Ishikawa (cell line): ENCODE results near the gene FHIT.

ENCODE experiments used
- CEBPB ChIP-seq: IDR thresholded peaks from 2 replicates; pipeline ENCODE4 v1.6.1; 2012
- CREB1 ChIP-seq: IDR thresholded peaks from 2 replicates; pipeline ENCODE4 v1.6.1; 2012; ENCODE audit warnings: low read depth
- EGR1 ChIP-seq: IDR thresholded peaks from 2 replicates; pipeline ENCODE4 v1.6.1; 2012
- EP300 ChIP-seq: IDR thresholded peaks from 2 replicates; pipeline ENCODE4 v1.6.1; 2012; ENCODE audit warnings: borderline replicate concordance
- FOXM1 ChIP-seq: IDR thresholded peaks from 2 replicates; pipeline ENCODE4 v1.6.1; 2012; ENCODE audit warnings: low read depth, borderline replicate concordance
- NFIC ChIP-seq: IDR thresholded peaks from 2 replicates; pipeline ENCODE4 v1.6.1; 2012
- RAD21 ChIP-seq: IDR thresholded peaks from 2 replicates; pipeline ENCODE4 v1.6.1; 2012; ENCODE audit warnings: low read depth
- TAF1 ChIP-seq: IDR thresholded peaks from 2 replicates; pipeline ENCODE4 v1.6.1; 2012; ENCODE audit warnings: low read depth, mild to moderate bottlenecking
- TCF12 ChIP-seq: IDR thresholded peaks from 2 replicates; pipeline ENCODE4 v1.6.1; 2012; ENCODE audit warnings: low read depth
- TEAD4 ChIP-seq: IDR thresholded peaks from 2 replicates; pipeline ENCODE4 v1.6.1; 2012
- YY1 ChIP-seq: IDR thresholded peaks from 2 replicates; pipeline ENCODE4 v1.6.1; 2012; ENCODE audit warnings: low read depth
- ZBTB7A ChIP-seq: IDR thresholded peaks from 2 replicates; pipeline ENCODE4 v1.6.1; 2012; ENCODE audit warnings: low read depth
- TF ChIP-seq, protein P1 (sequence below): IDR thresholded peaks from 2 replicates; pipeline ENCODE4 v1.6.1; 2012
- TF ChIP-seq, protein P2 (sequence below): IDR thresholded peaks from 2 replicates; pipeline ENCODE4 v1.6.1; 2012; ENCODE audit warnings: low read depth, mild to moderate bottlenecking
- TF ChIP-seq, protein P3 (sequence below): IDR thresholded peaks from 2 replicates; pipeline ENCODE4 v1.6.1; 2012

Gene FHIT

DNA sequence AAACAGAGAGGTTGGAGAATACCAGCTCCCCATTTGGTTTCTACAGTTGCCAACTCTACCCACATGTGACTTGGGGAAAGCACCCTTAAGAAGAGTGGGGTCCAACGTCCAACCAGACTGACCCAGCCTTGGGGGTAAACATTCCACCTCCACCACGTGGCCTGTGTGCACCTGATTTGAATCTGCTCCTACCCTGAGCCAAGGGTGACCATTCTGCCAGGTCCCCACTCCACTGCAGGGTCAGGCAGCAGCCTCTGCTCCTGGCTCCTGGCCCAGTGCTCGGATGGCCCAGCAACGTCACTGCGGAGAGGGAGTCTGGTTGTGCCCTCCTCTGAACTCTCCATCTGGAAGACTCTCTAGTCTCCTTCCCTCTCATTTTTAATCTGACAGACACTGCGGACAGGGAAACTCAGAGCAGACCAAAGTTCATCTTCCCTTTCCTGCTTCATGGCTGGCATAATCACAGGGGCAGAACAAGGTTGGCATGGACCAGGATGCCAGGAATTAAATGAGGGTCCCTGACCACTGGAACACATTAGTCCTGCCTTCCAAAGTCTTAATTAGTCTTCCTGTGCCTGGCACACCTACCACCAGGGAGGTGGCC lies 29.4 kb downstream of the FHIT start:
- TF ChIP-seq TAF1 (no peak), ZBTB7A (no peak), YY1 (no peak), FOXM1 (no peak), EGR1 (no peak), RAD21 (no peak), CEBPB (no peak), CREB1 (no peak), TCF12 (no peak)
- TF ChIP-seq, protein P1, sequence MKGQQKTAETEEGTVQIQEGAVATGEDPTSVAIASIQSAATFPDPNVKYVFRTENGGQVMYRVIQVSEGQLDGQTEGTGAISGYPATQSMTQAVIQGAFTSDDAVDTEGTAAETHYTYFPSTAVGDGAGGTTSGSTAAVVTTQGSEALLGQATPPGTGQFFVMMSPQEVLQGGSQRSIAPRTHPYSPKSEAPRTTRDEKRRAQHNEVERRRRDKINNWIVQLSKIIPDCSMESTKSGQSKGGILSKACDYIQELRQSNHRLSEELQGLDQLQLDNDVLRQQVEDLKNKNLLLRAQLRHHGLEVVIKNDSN = no peak

DNA sequence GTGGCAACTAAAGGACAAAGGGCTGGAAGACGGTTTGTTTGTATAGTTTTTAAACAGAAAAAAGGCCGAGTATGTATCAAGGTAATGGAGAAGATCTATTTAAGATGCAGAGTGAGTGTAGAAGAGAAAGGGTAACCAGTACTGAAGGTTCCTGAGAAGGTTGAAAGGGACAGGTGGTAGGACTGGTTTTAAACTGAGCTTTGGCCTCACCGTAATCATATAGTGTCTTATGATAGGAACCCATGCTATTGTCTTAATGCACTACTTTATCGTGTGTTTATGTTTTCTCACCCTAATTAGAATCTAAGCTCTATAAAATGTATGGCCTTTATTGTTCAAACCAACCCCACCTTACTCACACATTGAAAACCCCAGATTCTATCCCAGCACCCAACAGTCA lies 32.7 kb downstream of the FHIT start:
- TF ChIP-seq, protein P1 = no peak
- TF ChIP-seq TCF12 = no peak
- no peak for TF ChIP-seq RAD21
- TF ChIP-seq, protein P2, sequence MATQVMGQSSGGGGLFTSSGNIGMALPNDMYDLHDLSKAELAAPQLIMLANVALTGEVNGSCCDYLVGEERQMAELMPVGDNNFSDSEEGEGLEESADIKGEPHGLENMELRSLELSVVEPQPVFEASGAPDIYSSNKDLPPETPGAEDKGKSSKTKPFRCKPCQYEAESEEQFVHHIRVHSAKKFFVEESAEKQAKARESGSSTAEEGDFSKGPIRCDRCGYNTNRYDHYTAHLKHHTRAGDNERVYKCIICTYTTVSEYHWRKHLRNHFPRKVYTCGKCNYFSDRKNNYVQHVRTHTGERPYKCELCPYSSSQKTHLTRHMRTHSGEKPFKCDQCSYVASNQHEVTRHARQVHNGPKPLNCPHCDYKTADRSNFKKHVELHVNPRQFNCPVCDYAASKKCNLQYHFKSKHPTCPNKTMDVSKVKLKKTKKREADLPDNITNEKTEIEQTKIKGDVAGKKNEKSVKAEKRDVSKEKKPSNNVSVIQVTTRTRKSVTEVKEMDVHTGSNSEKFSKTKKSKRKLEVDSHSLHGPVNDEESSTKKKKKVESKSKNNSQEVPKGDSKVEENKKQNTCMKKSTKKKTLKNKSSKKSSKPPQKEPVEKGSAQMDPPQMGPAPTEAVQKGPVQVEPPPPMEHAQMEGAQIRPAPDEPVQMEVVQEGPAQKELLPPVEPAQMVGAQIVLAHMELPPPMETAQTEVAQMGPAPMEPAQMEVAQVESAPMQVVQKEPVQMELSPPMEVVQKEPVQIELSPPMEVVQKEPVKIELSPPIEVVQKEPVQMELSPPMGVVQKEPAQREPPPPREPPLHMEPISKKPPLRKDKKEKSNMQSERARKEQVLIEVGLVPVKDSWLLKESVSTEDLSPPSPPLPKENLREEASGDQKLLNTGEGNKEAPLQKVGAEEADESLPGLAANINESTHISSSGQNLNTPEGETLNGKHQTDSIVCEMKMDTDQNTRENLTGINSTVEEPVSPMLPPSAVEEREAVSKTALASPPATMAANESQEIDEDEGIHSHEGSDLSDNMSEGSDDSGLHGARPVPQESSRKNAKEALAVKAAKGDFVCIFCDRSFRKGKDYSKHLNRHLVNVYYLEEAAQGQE = no peak
- no peak for TF ChIP-seq FOXM1
- TF ChIP-seq ZBTB7A = no peak
- TF ChIP-seq YY1 = no peak
- no peak for TF ChIP-seq TAF1
- no peak for TF ChIP-seq EP300
- no peak for TF ChIP-seq CEBPB
- TF ChIP-seq NFIC = no peak
- TF ChIP-seq TEAD4 = no peak
- TF ChIP-seq, protein P3, sequence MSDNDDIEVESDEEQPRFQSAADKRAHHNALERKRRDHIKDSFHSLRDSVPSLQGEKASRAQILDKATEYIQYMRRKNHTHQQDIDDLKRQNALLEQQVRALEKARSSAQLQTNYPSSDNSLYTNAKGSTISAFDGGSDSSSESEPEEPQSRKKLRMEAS = no peak
- TF ChIP-seq CREB1 = no peak
- TF ChIP-seq EGR1 = no peak

DNA sequence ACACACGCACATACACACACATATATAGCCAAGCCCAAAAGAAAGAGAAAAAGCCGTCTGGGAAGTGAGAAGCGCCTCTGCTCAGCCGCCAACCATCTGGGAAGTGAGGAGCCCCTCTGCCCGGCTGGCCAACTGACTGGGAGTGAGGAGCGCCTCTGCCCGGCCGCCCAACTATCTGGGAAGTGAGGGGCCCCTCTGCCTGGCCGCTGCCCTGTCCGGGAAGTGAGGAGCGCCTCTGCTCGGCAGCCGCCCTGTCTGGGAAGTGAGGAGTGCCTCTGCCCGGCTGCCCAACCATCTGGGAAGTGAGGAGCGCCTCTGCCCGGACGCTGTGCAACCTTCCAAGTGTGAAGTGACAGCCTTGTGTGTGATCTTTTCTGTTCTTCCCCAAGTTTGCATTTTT lies 49.2 kb downstream of the FHIT start:
- TF ChIP-seq TEAD4 (no peak), RAD21 (no peak), EGR1 (no peak)
- TF ChIP-seq, protein P3 = no peak

DNA sequence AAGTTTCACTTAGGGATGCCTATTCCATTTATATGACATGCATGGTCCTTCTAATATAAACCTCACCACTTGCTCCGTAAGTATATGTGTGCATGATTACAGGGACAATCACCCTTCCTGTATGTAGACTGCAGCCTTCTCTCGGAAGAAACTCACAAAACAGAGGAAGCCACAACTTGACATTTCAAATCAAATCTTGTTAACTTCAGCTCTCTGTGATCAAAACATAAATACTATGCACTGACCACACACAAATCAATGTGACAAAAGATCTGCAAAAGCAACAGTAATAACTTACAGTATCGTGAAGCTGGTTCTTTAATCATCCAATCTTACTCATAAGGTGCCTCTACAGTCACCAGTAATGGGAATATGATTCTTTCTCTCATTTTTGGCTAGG lies 50.2 kb downstream of the FHIT start:
- TF ChIP-seq TCF12 = no peak

DNA sequence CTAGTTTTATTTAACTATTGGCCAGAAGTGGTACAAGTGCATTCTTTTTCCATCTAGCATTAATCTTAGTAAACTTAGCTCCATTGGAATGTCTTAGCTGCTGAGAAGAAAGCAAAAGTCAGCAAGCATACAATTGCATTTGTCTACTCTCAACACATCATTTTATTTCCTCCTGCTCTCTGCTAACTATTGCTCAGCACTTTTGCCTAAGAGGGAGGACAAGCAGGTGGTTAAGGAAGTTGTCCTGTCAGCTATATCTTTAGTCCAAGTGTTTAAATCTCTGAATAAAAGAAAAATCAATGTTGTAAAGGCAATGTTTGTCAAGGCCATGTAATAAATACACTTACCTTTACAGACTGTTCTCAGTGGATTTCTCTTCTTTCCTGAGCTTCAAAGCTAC lies 51.0 kb downstream of the FHIT start:
- TF ChIP-seq, protein P2 = no peak

DNA sequence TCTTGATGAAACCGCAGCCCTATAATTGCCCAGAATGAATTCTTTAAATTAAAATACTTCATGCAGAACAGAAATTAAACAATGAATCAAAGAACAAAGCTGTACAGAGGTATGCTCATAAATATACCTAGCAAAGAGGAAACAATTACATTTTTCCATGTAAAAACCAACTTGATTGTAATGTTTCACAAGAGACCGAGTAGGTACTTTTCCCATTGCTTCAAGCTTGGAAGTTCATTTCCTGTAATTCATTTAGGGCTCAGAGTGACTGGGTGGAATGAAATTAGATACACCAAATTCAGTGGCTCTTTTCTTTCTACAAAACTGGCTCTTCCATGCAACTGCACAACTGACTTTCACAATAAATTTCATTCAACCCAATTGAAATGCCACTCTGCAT lies 51.4 kb downstream of the FHIT start:
- TF ChIP-seq ZBTB7A (no peak), TEAD4 (peak; percentile 80), YY1 (no peak), TAF1 (no peak), EP300 (peak; percentile 95), TCF12 (peak; percentile 84), CEBPB (peak; percentile 82), NFIC (peak; percentile 78), RAD21 (no peak; the same call in 1 of the 2 replicates), FOXM1 (peak; percentile 92), EGR1 (no peak), CREB1 (no peak)
- TF ChIP-seq, protein P3 = no peak
- TF ChIP-seq, protein P1 = no peak
- TF ChIP-seq, protein P2 = no peak
